ENCODE results near the gene LRMDA. TPM values are rescaled to one million over a fixed set of nuclear protein-coding genes. Genes with fewer than 3 reads are reported as not detected.
A peak's percentile ranks its signal among the peaks of the same experiment; 100 is the strongest.

LRMDA gene
- total RNA-seq, 1 experiment from 2014 or later, result 4.8 TPM

GRCh38 chr10:76035206-76036110 is 604.0 kb downstream of the LRMDA start:
- ChIA-PET POLR2A (interaction anchor here (1.7 kb wide), 1 partner anchor 634 kb away, joined by 17 read pairs; the partner anchor contains the start of gene ZNF503), CTCF (interaction anchor here (0.6 to 3.4 kb wide), 15 partner anchors 9 to 1701 kb away, joined by 3 to 37 read pairs (median 5); partner anchors contain the start of gene ZNF503), RAD21 (ENCODE audit: low non-redundant PET in 1 of 2, low total read pairs in 2 of 2, uncharacterized antibody in 2 of 2, unreplicated experiment in 2 of 2) (no interaction called here)
- Histone ChIP-seq H3K27me3 (ENCODE audit: insufficient read depth, low read length) (no peaks in the 10 kb centered on the region), H2AFZ (ENCODE audit: low read depth, low read length, poor library complexity, severe bottlenecking) (no peak overlapping the region), H3K9me2 (ENCODE audit: insufficient read depth) (no peaks in the 10 kb centered on the region), H3K79me2 (ENCODE audit: insufficient read depth, low read length) (no peaks in the 10 kb centered on the region), H3K27ac (ENCODE audit: low read depth, low read length) (no peak overlapping the region), H3K4me1 (ENCODE audit: control insufficient read depth in 1 of 2, insufficient read depth in 2 of 2, low read length in 2 of 2) (peaks cover 0 to 8% of the 10 kb centered on the region in 2 experiments; a peak in 1 of 4 replicates), H3K9ac (ENCODE audit: low read length) (no peak overlapping the region), H3K4me2 (ENCODE audit: low read length) (no peak overlapping the region), H3K4me3 (replicated peaks in 1 of 2; ENCODE audit: low read depth in 1 of 2, low read length in 2 of 2) (no peak overlapping the region), H3K9me3 (ENCODE audit: control insufficient read depth in 1 of 2, insufficient read depth in 1 of 2, low read depth in 1 of 2, low read length in 2 of 2) (no peaks in the 10 kb centered on the region), H3K36me3 (ENCODE audit: control insufficient read depth in 1 of 2, insufficient read depth in 2 of 2, low read length in 2 of 2) (no peaks in the 10 kb centered on the region), H4K20me1 (ENCODE audit: insufficient read depth) (no peaks in the 10 kb centered on the region)
- BruUV-seq (replicated peaks), result no TSS peak
- intact Hi-C loops (cut with micrococcal nuclease), result loop anchor here (1.0 to 10.0 kb wide), 5 partner anchors 267 to 1077 kb away; no protein-coding TSS in a partner anchor
- ATAC-seq (0 out of 2 replicates have a peak, but pooled peaks have one; percentile 6), DNase-seq (ENCODE audit: low read depth, low spot score) (no peak)
- TF ChIP-seq SP1 (IDR thresholded peaks at IDR 0.05; ENCODE audit: low read depth) (no peak), SIN3A (IDR thresholded peaks at IDR 0.05; ENCODE audit: low read depth) (no peak), RAD21 (IDR thresholded peaks at IDR 0.05; ENCODE audit: low read depth) (no peak), CEBPB (IDR thresholded peaks at IDR 0.05; ENCODE audit: low read depth) (no peak), ATF3 (IDR thresholded peaks at IDR 0.05) (no peak), MAX (IDR thresholded peaks at IDR 0.05) (no peak), EGR1 (IDR thresholded peaks at IDR 0.05; ENCODE audit: low read depth) (no peak), EZH2 (IDR thresholded peaks at IDR 0.05) (no peak), SRF (IDR thresholded peaks at IDR 0.05; ENCODE audit: low read depth) (no peak), FOSL1 (IDR thresholded peaks at IDR 0.05; ENCODE audit: low read depth) (no peak), ZBTB33 (IDR thresholded peaks at IDR 0.05; ENCODE audit: extremely low read depth, insufficient replicate concordance, low read length) (no peak)
- TF ChIP-seq, protein P1, sequence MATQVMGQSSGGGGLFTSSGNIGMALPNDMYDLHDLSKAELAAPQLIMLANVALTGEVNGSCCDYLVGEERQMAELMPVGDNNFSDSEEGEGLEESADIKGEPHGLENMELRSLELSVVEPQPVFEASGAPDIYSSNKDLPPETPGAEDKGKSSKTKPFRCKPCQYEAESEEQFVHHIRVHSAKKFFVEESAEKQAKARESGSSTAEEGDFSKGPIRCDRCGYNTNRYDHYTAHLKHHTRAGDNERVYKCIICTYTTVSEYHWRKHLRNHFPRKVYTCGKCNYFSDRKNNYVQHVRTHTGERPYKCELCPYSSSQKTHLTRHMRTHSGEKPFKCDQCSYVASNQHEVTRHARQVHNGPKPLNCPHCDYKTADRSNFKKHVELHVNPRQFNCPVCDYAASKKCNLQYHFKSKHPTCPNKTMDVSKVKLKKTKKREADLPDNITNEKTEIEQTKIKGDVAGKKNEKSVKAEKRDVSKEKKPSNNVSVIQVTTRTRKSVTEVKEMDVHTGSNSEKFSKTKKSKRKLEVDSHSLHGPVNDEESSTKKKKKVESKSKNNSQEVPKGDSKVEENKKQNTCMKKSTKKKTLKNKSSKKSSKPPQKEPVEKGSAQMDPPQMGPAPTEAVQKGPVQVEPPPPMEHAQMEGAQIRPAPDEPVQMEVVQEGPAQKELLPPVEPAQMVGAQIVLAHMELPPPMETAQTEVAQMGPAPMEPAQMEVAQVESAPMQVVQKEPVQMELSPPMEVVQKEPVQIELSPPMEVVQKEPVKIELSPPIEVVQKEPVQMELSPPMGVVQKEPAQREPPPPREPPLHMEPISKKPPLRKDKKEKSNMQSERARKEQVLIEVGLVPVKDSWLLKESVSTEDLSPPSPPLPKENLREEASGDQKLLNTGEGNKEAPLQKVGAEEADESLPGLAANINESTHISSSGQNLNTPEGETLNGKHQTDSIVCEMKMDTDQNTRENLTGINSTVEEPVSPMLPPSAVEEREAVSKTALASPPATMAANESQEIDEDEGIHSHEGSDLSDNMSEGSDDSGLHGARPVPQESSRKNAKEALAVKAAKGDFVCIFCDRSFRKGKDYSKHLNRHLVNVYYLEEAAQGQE (IDR thresholded peaks at IDR 0.05; ENCODE audit: low read depth), result no peak
- TF ChIP-seq, protein P2, sequence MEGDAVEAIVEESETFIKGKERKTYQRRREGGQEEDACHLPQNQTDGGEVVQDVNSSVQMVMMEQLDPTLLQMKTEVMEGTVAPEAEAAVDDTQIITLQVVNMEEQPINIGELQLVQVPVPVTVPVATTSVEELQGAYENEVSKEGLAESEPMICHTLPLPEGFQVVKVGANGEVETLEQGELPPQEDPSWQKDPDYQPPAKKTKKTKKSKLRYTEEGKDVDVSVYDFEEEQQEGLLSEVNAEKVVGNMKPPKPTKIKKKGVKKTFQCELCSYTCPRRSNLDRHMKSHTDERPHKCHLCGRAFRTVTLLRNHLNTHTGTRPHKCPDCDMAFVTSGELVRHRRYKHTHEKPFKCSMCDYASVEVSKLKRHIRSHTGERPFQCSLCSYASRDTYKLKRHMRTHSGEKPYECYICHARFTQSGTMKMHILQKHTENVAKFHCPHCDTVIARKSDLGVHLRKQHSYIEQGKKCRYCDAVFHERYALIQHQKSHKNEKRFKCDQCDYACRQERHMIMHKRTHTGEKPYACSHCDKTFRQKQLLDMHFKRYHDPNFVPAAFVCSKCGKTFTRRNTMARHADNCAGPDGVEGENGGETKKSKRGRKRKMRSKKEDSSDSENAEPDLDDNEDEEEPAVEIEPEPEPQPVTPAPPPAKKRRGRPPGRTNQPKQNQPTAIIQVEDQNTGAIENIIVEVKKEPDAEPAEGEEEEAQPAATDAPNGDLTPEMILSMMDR (IDR thresholded peaks at IDR 0.05 in 2 of 3, conservative IDR thresholded peaks at IDR 0.05 in 1 of 3; ENCODE audit: borderline replicate concordance in 1 of 3, insufficient read depth in 1 of 3, low read depth in 2 of 3, low read length in 2 of 3), result no peak

All from HCT116 (cell line).